Measurements from ENCODE around the gene TFF2. TPM values are rescaled to one million over a fixed set of nuclear protein-coding genes. Genes with fewer than 3 reads are reported as not detected.

Gene TFF2
- polyA plus RNA-seq, 3 donors: not detected

- 79% methylated on average over 8 of the region's 11 CpGs for WGBS (ENCODE audit: insufficient coverage)
- no peak overlapping the region for H3K9ac ChIP-seq (ENCODE audit: insufficient read depth, low read length, poor library complexity, severe bottlenecking)
- Mint-ChIP-seq H3K27ac (peak overlapping the region in 5 of 7 donors; percentile 40 to 90 (median 58)), H3K4me3 (peak overlapping the region in 1 of 2 donors; percentile 43), H3K27me3 (ENCODE audit: low read depth in 3 of 3) (peaks cover 1 to 7% (median 4%) of the 10 kb centered on the region in 3 donors), H3K36me3 (no peaks in the 10 kb centered on the region), H3K9me3 (peaks cover 11 to 20% (median 15%) of the 10 kb centered on the region in 7 donors), H3K4me1 (peaks cover 63% of the 10 kb centered on the region)
- no peaks in the 10 kb centered on the region for H3K79me2 ChIP-seq (ENCODE audit: insufficient read depth, low read length)
- peak in 2 of 3 donors; percentile 25 to 27 for DNase-seq
- H4K20me1 ChIP-seq (ENCODE audit: insufficient read depth, low read length): no peaks in the 10 kb centered on the region
- peaks cover 19 to 28% of the 10 kb centered on the region in 2 donors for H3K9me3 ChIP-seq (replicated peaks in 1 of 2; ENCODE audit: control insufficient read depth in 1 of 2, insufficient read depth in 1 of 2, low read length in 2 of 2)
- intact Hi-C loops (cut with micrococcal nuclease): no loop called here
- H3K4me3 ChIP-seq (replicated peaks in 1 of 3; ENCODE audit: low read depth in 2 of 3, low read length in 3 of 3): no peak overlapping the region
- no peak for TF ChIP-seq CTCF (IDR thresholded peaks at IDR 0.05)
- no peaks in the 10 kb centered on the region for H3K36me3 ChIP-seq (replicated peaks in 1 of 2; ENCODE audit: control insufficient read depth in 1 of 2, insufficient read depth in 2 of 2, low read length in 2 of 2)
- no peak overlapping the region for H2AFZ ChIP-seq (ENCODE audit: insufficient read depth, low read depth, low read length, poor library complexity, severe bottlenecking)
- H3K27me3 ChIP-seq (ENCODE audit: control insufficient read depth in 2 of 2, insufficient read depth in 2 of 2, low read length in 2 of 2): no peaks in the 10 kb centered on the region
- peak overlapping the region in 1 of 2 donors; percentile 39 for H3K27ac ChIP-seq (ENCODE audit: low read depth in 1 of 2, low read length in 2 of 2)
- no peak overlapping the region for H3K4me2 ChIP-seq (replicated peaks; ENCODE audit: extremely low read depth, low read length, poor library complexity, severe bottlenecking)
- peaks cover 20 to 46% of the 10 kb centered on the region in 2 donors for H3K4me1 ChIP-seq (ENCODE audit: control insufficient read depth in 1 of 2, insufficient read depth in 2 of 2, low read length in 2 of 2)
Observed at GRCh38 chr21:42386034-42386591, 35.3 kb upstream of the TFF2 start.

GRCh38 chr21:42385619-42386018 is 34.8 kb upstream of the TFF2 start:
- Histone ChIP-seq H3K79me2 (ENCODE audit: insufficient read depth, low read length) (no peaks in the 10 kb centered on the region), H3K9ac (ENCODE audit: insufficient read depth, low read length, poor library complexity, severe bottlenecking) (no peak overlapping the region), H2AFZ (ENCODE audit: insufficient read depth, low read depth, low read length, poor library complexity, severe bottlenecking) (no peak overlapping the region), H3K36me3 (replicated peaks in 1 of 2; ENCODE audit: control insufficient read depth in 1 of 2, insufficient read depth in 2 of 2, low read length in 2 of 2) (no peaks in the 10 kb centered on the region), H3K4me2 (replicated peaks; ENCODE audit: extremely low read depth, low read length, poor library complexity, severe bottlenecking) (no peak overlapping the region), H3K27ac (ENCODE audit: low read depth in 1 of 2, low read length in 2 of 2) (peak overlapping the region; percentile 39 to 51), H3K4me1 (ENCODE audit: control insufficient read depth in 1 of 2, insufficient read depth in 2 of 2, low read length in 2 of 2) (peaks cover 20 to 46% of the 10 kb centered on the region in 2 donors), H3K27me3 (ENCODE audit: control insufficient read depth in 2 of 2, insufficient read depth in 2 of 2, low read length in 2 of 2) (no peaks in the 10 kb centered on the region), H3K9me3 (replicated peaks in 1 of 2; ENCODE audit: control insufficient read depth in 1 of 2, insufficient read depth in 1 of 2, low read length in 2 of 2) (peaks cover 19 to 29% of the 10 kb centered on the region in 2 donors), H4K20me1 (ENCODE audit: insufficient read depth, low read length) (no peaks in the 10 kb centered on the region), H3K4me3 (replicated peaks in 1 of 3; ENCODE audit: low read depth in 2 of 3, low read length in 3 of 3) (no peak overlapping the region)
- no peak for TF ChIP-seq CTCF (IDR thresholded peaks at IDR 0.05)
- WGBS (ENCODE audit: insufficient coverage): 100% methylated on average over 4 of the region's 5 CpGs
- H3K9me3 Mint-ChIP-seq: peaks cover 11 to 20% (median 15%) of the 10 kb centered on the region in 7 donors
- H3K4me3 Mint-ChIP-seq: peak overlapping the region in 1 of 2 donors; percentile 43
- H3K36me3 Mint-ChIP-seq: no peaks in the 10 kb centered on the region
- no peak for DNase-seq
- H3K27ac Mint-ChIP-seq: peak overlapping the region; percentile 42 to 90 (median 79)
- intact Hi-C loops (cut with micrococcal nuclease): no loop called here
- H3K27me3 Mint-ChIP-seq (ENCODE audit: low read depth in 3 of 3): peaks cover 1 to 7% (median 4%) of the 10 kb centered on the region in 3 donors
- H3K4me1 Mint-ChIP-seq: peaks cover 63% of the 10 kb centered on the region

All from CD14-positive monocyte (primary cell).